ENCODE results near the gene RDH16.
"Not testable (repeated sequence)": the region's sequence is repeated elsewhere in the genome, so short reads cannot be mapped to it uniquely, and the experiment has no call there.

RDH16 gene

DNA sequence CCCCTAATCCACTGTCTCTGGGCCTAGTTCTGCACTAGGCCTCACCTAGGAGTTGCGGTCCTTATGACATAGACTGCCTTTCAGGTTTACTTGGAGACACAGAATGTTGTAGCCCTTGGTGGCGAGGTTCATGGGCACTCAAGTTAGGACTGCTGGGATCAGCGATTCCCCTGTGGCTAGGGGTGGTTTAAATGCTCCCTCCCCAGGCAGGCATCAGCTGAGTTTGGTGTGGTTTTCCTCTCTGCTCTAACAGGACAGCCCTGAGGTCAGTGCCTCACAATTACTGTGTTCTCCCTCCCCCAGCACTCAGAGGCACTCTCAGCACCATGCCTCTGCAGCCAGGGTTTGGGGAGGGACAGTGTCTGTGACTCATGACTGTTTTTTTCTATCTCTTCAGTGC lies 22.2 kb upstream of the RDH16 start:
- no peaks in the 10 kb centered on the region for H3K9me2 ChIP-seq (ENCODE audit: low read depth, low read length)
- H4K20me1 ChIP-seq (ENCODE audit: insufficient read depth, low read length), result no peaks in the 10 kb centered on the region
- no peaks in the 10 kb centered on the region for H3K27me3 ChIP-seq (ENCODE audit: insufficient read depth, low read length)
- no peaks in the 10 kb centered on the region for H3K9me3 ChIP-seq (ENCODE audit: low read length)
- H3K79me2 ChIP-seq (ENCODE audit: insufficient read depth, low read length), result no peaks in the 10 kb centered on the region
- TF ChIP-seq, protein P1, sequence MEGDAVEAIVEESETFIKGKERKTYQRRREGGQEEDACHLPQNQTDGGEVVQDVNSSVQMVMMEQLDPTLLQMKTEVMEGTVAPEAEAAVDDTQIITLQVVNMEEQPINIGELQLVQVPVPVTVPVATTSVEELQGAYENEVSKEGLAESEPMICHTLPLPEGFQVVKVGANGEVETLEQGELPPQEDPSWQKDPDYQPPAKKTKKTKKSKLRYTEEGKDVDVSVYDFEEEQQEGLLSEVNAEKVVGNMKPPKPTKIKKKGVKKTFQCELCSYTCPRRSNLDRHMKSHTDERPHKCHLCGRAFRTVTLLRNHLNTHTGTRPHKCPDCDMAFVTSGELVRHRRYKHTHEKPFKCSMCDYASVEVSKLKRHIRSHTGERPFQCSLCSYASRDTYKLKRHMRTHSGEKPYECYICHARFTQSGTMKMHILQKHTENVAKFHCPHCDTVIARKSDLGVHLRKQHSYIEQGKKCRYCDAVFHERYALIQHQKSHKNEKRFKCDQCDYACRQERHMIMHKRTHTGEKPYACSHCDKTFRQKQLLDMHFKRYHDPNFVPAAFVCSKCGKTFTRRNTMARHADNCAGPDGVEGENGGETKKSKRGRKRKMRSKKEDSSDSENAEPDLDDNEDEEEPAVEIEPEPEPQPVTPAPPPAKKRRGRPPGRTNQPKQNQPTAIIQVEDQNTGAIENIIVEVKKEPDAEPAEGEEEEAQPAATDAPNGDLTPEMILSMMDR (IDR thresholded peaks at IDR 0.05; ENCODE audit: low read length), result no peak
- TF ChIP-seq EZH2 (IDR thresholded peaks at IDR 0.05; ENCODE audit: borderline replicate concordance, low read length), result no peak
- no peak overlapping the region for H3K4me2 ChIP-seq (ENCODE audit: low read length)
- H3K27ac ChIP-seq (ENCODE audit: low read depth, low read length, poor library complexity, severe bottlenecking), result no peak overlapping the region
- no peaks in the 10 kb centered on the region for H3K36me3 ChIP-seq (ENCODE audit: insufficient read depth, low read length)
- no peak overlapping the region for H3K9ac ChIP-seq (ENCODE audit: low read length)
- H3K4me1 ChIP-seq (ENCODE audit: insufficient read depth, low read length, severe bottlenecking), result no peaks in the 10 kb centered on the region
- no peaks in the 10 kb centered on the region for H3F3A ChIP-seq (ENCODE audit: insufficient read depth, low read length)
- no peak overlapping the region for H2AFZ ChIP-seq (ENCODE audit: low read length)
- no peak overlapping the region for H3K4me3 ChIP-seq (ENCODE audit: low read depth, low read length, poor library complexity, severe bottlenecking)

DNA sequence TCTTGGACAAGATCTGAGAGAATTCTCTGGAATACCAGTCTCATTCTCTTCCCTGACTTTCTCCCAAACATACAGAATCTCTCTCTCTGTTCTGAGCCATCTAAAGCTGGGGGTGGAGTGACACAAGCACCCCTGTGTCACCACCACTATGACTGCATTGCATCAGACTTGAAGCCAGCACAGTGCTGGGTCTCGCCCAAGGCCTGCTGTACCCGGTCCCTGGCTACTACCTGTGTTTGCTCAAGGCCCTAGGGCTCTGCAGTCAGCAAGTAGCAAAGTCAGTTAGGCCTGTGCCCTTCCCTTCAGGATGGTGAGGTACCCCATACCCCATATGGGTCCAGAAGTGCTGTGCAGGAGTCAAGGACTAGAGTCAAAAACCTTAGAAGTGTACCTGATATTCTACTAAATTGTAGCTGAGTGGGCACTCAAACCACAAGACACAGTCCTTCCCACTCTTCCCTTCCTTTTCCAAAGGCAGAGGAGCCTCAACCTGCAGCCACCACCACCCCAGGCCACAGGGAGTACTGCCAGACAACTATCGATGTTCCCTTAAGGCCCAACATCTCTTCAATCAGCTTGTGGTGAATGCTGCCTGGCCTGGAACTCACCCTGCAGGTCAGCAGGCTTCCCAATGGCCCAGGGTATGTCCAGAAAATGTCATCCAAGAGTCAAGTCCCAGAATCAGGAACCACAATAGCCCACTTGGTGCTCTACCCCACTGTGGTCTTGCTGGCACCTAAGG lies 21.2 kb upstream of the RDH16 start:
- no peaks in the 10 kb centered on the region for H3F3A ChIP-seq (ENCODE audit: insufficient read depth, low read length)
- H3K27me3 ChIP-seq (ENCODE audit: insufficient read depth, low read length), result no peaks in the 10 kb centered on the region
- no peak overlapping the region for H3K27ac ChIP-seq (ENCODE audit: low read depth, low read length, poor library complexity, severe bottlenecking)
- H3K79me2 ChIP-seq (ENCODE audit: insufficient read depth, low read length), result no peaks in the 10 kb centered on the region
- H3K4me1 ChIP-seq (ENCODE audit: insufficient read depth, low read length, severe bottlenecking), result no peaks in the 10 kb centered on the region
- H2AFZ ChIP-seq (ENCODE audit: low read length), result no peak overlapping the region
- H3K4me3 ChIP-seq (ENCODE audit: low read depth, low read length, poor library complexity, severe bottlenecking), result no peak overlapping the region
- no peak overlapping the region for H3K4me2 ChIP-seq (ENCODE audit: low read length)
- H3K36me3 ChIP-seq (ENCODE audit: insufficient read depth, low read length), result no peaks in the 10 kb centered on the region
- no peak for TF ChIP-seq EZH2 (IDR thresholded peaks at IDR 0.05; ENCODE audit: borderline replicate concordance, low read length)
- TF ChIP-seq, protein P1 (IDR thresholded peaks at IDR 0.05; ENCODE audit: low read length), result no peak
- H4K20me1 ChIP-seq (ENCODE audit: insufficient read depth, low read length), result no peaks in the 10 kb centered on the region
- H3K9me3 ChIP-seq (ENCODE audit: low read length), result no peaks in the 10 kb centered on the region
- no peak overlapping the region for H3K9ac ChIP-seq (ENCODE audit: low read length)
- no peaks in the 10 kb centered on the region for H3K9me2 ChIP-seq (ENCODE audit: low read depth, low read length)

DNA sequence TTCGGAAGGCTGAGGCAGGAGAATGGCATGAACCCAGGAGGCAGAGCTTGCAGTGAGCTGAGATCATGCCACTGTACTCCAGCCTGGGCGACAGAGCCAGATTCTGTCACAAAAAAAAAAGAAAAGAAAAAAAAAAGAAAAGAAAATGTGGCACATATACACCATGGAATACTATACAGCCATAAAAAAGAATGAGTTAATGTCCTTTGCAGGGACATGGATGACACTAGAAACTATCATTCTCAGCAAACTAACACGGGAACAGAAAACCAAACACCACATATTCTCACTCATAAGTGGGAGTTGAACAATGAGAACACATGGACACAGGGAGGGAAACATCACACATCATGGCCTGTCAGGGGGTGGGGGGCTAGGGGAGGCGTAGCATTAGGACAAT lies 20.0 kb upstream of the RDH16 start:
- not testable (repeated sequence) for H3F3A ChIP-seq (ENCODE audit: insufficient read depth, low read length)

DNA sequence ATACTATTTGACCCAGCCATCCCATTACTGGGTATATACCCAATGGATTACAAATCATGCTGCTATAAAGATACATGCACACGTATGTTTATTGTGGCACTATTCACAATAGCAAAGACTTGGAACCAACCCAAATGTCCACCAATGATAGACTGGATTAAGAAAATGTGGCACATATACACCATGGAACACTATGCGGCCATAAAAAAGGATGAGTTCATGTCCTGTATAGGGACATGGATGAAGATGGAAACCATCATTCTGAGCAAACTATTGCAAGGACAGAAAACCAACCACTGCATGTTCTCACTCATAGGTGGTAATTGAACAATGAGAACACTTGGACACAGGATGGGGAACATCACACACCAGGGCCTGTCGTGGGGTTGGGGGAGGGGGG lies 16.8 kb upstream of the RDH16 start:
- not testable (repeated sequence) for H3K36me3 ChIP-seq (ENCODE audit: insufficient read depth, low read length); H3K4me2 ChIP-seq (ENCODE audit: low read length); H3K4me1 ChIP-seq (ENCODE audit: insufficient read depth, low read length, severe bottlenecking); H3K79me2 ChIP-seq (ENCODE audit: insufficient read depth, low read length); H4K20me1 ChIP-seq (ENCODE audit: insufficient read depth, low read length); H2AFZ ChIP-seq (ENCODE audit: low read length); H3K27ac ChIP-seq (ENCODE audit: low read depth, low read length, poor library complexity, severe bottlenecking); H3K9me3 ChIP-seq (ENCODE audit: low read length); H3K9me2 ChIP-seq (ENCODE audit: low read depth, low read length); H3F3A ChIP-seq (ENCODE audit: insufficient read depth, low read length); H3K4me3 ChIP-seq (ENCODE audit: low read depth, low read length, poor library complexity, severe bottlenecking); H3K9ac ChIP-seq (ENCODE audit: low read length); H3K27me3 ChIP-seq (ENCODE audit: insufficient read depth, low read length)

More for the DNA sequence above, 20.0 kb upstream of the RDH16 start:
- H3K79me2 ChIP-seq (ENCODE audit: insufficient read depth, low read length); H3K27me3 ChIP-seq (ENCODE audit: insufficient read depth, low read length); H3K9me2 ChIP-seq (ENCODE audit: low read depth, low read length); H3K4me1 ChIP-seq (ENCODE audit: insufficient read depth, low read length, severe bottlenecking); H2AFZ ChIP-seq (ENCODE audit: low read length); H3K36me3 ChIP-seq (ENCODE audit: insufficient read depth, low read length); H3K4me3 ChIP-seq (ENCODE audit: low read depth, low read length, poor library complexity, severe bottlenecking); H3K27ac ChIP-seq (ENCODE audit: low read depth, low read length, poor library complexity, severe bottlenecking); H3K9me3 ChIP-seq (ENCODE audit: low read length); H3K4me2 ChIP-seq (ENCODE audit: low read length); H3K9ac ChIP-seq (ENCODE audit: low read length); H4K20me1 ChIP-seq (ENCODE audit: insufficient read depth, low read length): not testable (repeated sequence)

DNA sequence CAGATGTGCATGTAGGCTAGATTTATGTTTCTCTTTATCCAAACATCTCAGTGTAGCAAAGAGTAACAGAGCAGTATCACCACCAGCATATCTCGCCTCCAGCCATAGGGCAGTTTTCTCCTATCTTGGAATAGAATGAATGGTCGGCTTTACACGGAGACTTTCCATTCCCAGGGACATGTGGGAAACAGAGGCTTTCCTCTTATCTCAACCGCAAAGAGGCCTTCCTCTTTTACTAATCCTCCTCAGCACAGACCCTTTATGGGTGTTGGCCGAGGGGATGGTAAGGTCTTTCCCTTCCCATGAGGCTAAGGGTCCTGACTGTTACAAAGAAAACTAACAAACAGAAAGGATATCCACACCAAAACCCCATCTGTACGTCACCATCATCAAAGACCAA lies 11.5 kb upstream of the RDH16 start:
- H3K27ac ChIP-seq (ENCODE audit: low read depth, low read length, poor library complexity, severe bottlenecking); H3F3A ChIP-seq (ENCODE audit: insufficient read depth, low read length); H3K4me3 ChIP-seq (ENCODE audit: low read depth, low read length, poor library complexity, severe bottlenecking); H2AFZ ChIP-seq (ENCODE audit: low read length); H3K9me3 ChIP-seq (ENCODE audit: low read length); H3K4me2 ChIP-seq (ENCODE audit: low read length); H3K27me3 ChIP-seq (ENCODE audit: insufficient read depth, low read length); H3K9me2 ChIP-seq (ENCODE audit: low read depth, low read length); H4K20me1 ChIP-seq (ENCODE audit: insufficient read depth, low read length); H3K4me1 ChIP-seq (ENCODE audit: insufficient read depth, low read length, severe bottlenecking); H3K36me3 ChIP-seq (ENCODE audit: insufficient read depth, low read length); H3K79me2 ChIP-seq (ENCODE audit: insufficient read depth, low read length); H3K9ac ChIP-seq (ENCODE audit: low read length): not testable (repeated sequence)

DNA sequence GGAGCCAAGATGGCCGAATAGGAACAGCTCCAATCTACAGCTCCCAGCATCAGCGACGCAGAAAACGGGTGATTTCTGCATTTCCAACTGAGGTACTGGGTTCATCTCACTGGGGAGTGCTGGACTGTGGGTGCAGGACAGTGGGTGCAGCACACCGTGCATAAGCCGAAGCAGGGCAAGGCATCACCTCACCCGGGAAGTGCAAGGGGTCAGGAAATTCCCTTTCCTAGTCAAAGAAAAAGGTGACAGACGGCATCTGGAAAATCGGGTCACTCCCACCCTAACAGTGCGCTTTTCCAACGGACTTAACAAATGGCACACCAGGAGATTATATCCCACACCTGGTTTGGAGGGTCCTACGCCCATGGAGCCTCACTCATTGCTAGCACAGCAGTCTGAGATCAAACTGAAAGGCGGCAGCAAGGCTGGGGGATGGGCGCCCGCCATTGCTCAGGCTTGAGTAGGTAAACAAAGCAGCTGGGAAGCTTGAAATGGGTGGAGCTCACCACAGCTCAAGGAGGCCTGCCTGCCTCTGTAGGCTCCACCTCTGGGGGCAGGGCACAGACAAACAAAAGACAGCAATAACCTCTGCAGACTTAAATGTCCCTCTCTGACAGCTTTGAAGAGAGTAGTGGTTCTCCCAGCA lies 8.7 kb upstream of the RDH16 start:
- H3K4me1 ChIP-seq (ENCODE audit: insufficient read depth, low read length, severe bottlenecking); H4K20me1 ChIP-seq (ENCODE audit: insufficient read depth, low read length); H3K9me3 ChIP-seq (ENCODE audit: low read length); H3K9ac ChIP-seq (ENCODE audit: low read length); H3K4me2 ChIP-seq (ENCODE audit: low read length); H3K4me3 ChIP-seq (ENCODE audit: low read depth, low read length, poor library complexity, severe bottlenecking); H3K27me3 ChIP-seq (ENCODE audit: insufficient read depth, low read length); H3F3A ChIP-seq (ENCODE audit: insufficient read depth, low read length); H3K27ac ChIP-seq (ENCODE audit: low read depth, low read length, poor library complexity, severe bottlenecking); H3K36me3 ChIP-seq (ENCODE audit: insufficient read depth, low read length); H2AFZ ChIP-seq (ENCODE audit: low read length); H3K9me2 ChIP-seq (ENCODE audit: low read depth, low read length); H3K79me2 ChIP-seq (ENCODE audit: insufficient read depth, low read length): not testable (repeated sequence)

Data from OCI-LY1 (cell line).